HL-60/S4 (cell line): ENCODE measurements around the gene HOXA7.

Experiments
- in situ Hi-C: fragments of 300-500 bp; cut with MboI; formaldehyde crosslinking; loops from 2 replicates; pipeline ENCODE4 v1.14.3; 2022; ENCODE audit warnings: low sequenced_read_pairs

Gene HOXA7

DNA sequence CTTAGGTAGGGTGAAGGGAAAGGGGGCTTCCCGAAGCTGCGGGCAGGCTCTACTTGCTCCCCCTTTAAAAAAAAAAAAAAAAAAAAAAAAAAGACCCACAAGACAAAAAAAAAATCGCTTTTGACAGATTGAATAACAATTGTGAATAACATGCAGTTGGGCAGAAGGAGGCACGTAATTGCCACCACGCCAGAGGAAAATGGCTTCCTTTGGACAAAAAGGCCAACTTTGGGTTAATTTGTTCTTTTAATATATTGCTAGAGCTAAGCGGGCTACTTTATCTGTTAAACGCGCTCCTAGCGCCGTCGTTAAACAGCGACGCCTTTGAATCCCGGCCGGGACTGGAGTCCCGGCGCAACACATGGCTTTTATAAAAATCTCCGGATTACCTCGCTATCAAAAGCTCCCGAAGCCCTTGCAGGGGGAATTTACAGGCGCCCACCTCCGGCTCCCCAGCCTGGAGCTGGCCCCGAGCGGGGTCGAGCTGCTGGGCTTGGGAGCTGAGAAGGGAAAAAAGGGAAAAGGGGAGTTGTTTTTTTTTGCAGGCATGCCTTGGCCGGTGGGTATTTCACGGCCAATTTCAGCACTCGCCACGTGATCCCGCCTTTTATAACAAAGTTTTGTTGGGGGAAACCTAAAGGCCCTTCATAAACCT lies 27.3 kb upstream of the HOXA7 start:
- in situ Hi-C loops = no loop called here

GRCh38 chr7:27182861-27183681 lies 26.6 kb upstream of the HOXA7 start:
- in situ Hi-C loops = no loop called here

GRCh38 chr7:27182285-27182841 lies 25.9 kb upstream of the HOXA7 start:
- in situ Hi-C loops = no loop called here

GRCh38 chr7:27181795-27182275 lies 25.4 kb upstream of the HOXA7 start:
- in situ Hi-C loops = no loop called here

- in situ Hi-C loops = no loop called here
Observed at GRCh38 chr7:27180431-27181420, 24.3 kb upstream of the HOXA7 start.

- in situ Hi-C loops = no loop called here
Observed at GRCh38 chr7:27179503-27180430, 23.3 kb upstream of the HOXA7 start.

DNA sequence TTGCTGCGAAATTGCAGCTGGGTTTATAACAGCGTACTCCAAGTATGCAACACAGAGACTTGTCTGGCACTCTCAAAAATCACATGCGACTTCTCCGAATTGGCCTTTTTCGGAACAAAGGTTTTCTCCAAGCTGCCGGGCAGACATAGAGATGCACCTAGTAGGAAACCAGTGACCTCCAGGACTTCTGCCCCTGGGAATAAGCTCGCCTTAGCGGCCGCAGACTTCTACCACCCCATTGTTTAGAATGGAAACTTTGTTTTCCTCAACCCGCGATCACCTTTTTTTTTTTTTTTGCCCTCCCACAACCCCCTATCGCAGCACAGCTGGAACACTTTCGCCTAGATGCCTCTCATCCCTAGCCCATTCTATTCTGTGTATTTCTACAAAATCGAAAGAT lies 22.6 kb upstream of the HOXA7 start:
- in situ Hi-C loops = no loop called here

DNA sequence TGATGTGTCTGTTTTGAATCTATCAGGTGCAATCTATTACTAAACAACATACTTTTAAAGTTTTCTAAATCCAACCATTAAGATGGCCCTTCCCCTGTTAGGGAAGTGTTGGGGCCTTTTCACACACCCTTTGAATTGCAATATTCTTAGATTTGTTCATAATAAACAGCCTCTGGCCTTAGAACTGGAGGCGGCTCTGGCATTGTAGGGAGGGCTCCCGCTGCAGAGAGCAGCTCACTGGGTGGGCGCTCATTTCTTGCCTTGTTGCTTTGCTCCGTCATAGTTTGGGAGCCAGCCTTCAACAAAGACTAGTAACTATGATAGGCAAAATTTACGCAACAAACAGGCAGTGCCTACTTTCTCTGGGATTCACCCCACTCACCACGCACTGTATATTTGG lies 21.9 kb upstream of the HOXA7 start:
- in situ Hi-C loops = no loop called here

GRCh38 chr7:27177795-27178320 lies 21.4 kb upstream of the HOXA7 start:
- in situ Hi-C loops = no loop called here

GRCh38 chr7:27176962-27177794 lies 20.7 kb upstream of the HOXA7 start:
- in situ Hi-C loops = no loop called here

DNA sequence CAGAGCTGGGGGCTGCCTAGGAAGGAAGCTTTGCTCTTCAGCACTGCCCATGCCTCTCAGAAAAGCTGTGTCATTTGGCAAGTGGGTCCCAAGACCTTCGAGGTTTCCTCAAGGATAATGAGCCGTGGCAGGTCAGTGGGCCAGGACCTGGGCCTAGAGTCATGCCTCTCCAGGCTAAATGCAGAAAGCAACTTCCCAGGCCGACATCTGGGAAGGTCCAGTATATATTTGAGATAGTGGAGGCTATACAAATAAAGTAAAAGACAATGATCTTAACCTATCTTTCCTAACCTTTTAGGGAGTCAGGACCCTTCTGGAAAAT lies 20.0 kb upstream of the HOXA7 start:
- in situ Hi-C loops = no loop called here

- in situ Hi-C loops = no loop called here
Observed at GRCh38 chr7:27175626-27176523, 19.4 kb upstream of the HOXA7 start.

DNA sequence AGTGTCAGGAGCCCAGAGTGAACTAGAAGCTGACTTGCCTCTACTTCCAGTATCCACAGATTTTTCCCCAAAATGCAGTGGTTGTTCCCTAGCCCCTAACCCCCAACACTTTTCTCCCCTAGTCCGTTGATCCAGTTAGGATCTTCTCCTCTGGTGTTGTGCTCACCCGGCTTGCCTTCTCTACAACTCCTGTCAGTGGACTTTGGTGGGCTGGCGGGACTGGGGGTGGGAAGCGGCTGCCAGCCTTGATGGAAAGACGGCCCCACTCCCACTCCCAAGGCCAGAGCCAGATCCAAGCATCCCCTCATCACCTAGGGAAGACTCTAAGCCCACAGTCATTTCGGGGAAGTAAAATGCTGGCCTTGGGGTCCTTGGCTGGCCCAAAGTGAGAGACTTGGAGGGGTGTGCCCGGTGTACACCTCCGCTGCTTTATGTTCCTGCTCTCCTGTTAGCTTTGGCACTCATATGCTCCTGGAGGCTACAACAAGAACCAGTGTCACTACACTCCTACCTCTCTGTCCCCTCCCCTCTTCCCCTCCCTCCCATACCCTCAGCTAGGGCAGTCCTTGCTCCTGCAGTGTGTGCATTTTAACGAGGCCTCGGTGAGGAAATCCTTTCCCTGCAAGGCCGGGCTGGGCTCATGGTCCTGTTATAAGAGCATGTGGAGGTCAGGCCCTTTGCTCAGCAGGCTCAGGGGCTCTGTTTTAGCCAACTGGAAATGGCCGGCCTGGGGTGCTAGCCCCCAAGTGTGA lies 18.6 kb upstream of the HOXA7 start:
- in situ Hi-C loops = loop anchor here (25.0 kb wide), 1 partner anchor 813 kb away; no protein-coding TSS in a partner anchor

DNA sequence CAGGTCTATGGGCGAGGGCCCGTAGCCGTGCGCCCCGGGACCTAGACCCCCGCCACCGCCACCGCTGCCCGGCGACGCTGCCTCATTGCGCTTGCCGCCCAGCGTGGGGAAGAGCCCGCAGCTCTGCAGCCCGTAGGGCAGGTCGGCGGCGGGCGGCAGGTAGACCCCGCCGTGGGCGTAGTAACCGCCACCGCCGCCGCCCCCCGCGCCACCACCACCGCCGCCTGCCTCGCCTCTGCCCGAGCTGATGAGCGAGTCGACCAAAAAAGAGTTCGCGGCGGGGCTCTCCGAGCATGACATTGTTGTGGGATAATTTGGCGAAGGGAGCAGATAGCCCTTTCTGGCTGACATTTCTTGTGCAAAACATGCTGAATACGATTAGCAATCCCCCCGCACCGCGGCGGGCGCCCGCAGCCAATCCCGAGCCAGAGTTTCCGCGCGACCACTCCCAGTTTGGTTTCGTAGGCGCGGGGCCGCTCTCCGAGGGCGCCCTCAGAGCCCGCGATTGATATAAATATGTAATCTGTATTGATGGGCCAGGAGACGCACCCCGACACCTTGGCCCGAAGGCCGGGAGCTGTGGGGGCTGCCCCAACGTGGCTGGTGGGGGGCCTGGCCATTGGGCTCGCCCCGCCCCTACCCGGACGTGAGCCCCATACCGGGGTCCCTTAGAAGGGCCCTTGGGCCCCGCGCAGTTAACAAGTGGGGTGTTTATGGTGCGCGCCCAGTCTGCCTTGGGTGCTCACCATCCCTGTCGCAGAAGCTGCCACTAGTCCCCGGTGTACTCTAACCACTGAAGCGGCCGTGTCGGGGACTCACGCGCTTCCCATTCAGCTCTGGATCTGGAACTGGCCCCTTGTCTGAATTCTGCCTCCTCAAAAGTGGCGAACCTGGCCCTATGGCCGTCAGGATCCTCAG lies 17.7 kb upstream of the HOXA7 start, which contains the start of gene HOXA10:
Gene HOXA10, minus strand, starts transcription at position 365 of the 918 bp plus-strand sequence. Its CDS starts 14 bp downstream, at position 351.
- in situ Hi-C loops = loop anchor here (25.0 kb wide), 1 partner anchor 812 kb away; no protein-coding TSS in a partner anchor

GRCh38 chr7:27173511-27173955 lies 17.1 kb upstream of the HOXA7 start:
- in situ Hi-C loops = loop anchor here (25.0 kb wide), 1 partner anchor 811 kb away; no protein-coding TSS in a partner anchor
